IMR-90 (cell line): ENCODE results near the gene PI16. TPM values are rescaled to one million over a fixed set of nuclear protein-coding genes. Genes with fewer than 3 reads are reported as not detected.

ENCODE experiments used
- ATAC-seq: fragments of 200-7000 bp; cut with Tn5 transposase; 2 replicates; pipeline ENCODE4 v1.9.1; 2020; ENCODE audit warnings: low read depth, mild to moderate bottlenecking, moderate library complexity
- BruUV-seq: library from RNA; stranded (reverse); fragments of 400-500 nt; replicated peaks from 2 replicates; lab custom pipeline; 2021; lab: Mats Ljungman, UMichigan
- CTCF ChIA-PET: fragments of 300-600 bp; formaldehyde crosslinking; extraction: SDS; loops from one replicate; lab custom pipeline; 2021; ENCODE audit warnings: antibody characterized with exemption; lab: Yijun Ruan, JAX
- POLR2A ChIA-PET: fragments of 300-600 bp; sonication (Branson Sonifier 250); formaldehyde crosslinking; loops from one replicate; lab custom pipeline; 2022; ENCODE audit warnings: antibody characterized with exemption; ENCODE audit not compliant: unreplicated experiment; lab: Charles Lee
- DNase-seq: peaks from one replicate; pipeline ENCODE4 v3.0.0; 2013
- H2AFZ ChIP-seq: replicated peaks from 2 replicates; pipeline ENCODE3; 2013; ENCODE audit warnings: low read length, mild to moderate bottlenecking; ENCODE audit not compliant: poor library complexity
- H2AK5ac ChIP-seq: 2 replicates; pipeline ENCODE4 v1.6.1; 2013; ENCODE audit warnings: low read depth, low read length, inconsistent platforms
- H2AK9ac ChIP-seq: replicated peaks from 2 replicates; pipeline ENCODE3; 2013; ENCODE audit warnings: mild to moderate bottlenecking, low read depth, low read length, moderate library complexity; ENCODE audit not compliant: poor library complexity
- H2BK120ac ChIP-seq: 2 replicates; pipeline ENCODE4 v1.6.1; 2013; ENCODE audit warnings: low read depth, low read length, inconsistent platforms
- H2BK15ac ChIP-seq: 3 replicates; pipeline ENCODE4 v1.6.1; 2013; ENCODE audit warnings: low read depth, low read length, inconsistent platforms
- H2BK20ac ChIP-seq: 2 replicates; pipeline ENCODE4 v1.6.1; 2013; ENCODE audit warnings: low read depth, mild to moderate bottlenecking, inconsistent platforms, low read length, moderate library complexity
- H2BK5ac ChIP-seq: 2 replicates; pipeline ENCODE4 v1.6.1; 2013; ENCODE audit warnings: mild to moderate bottlenecking, low read depth, low read length, inconsistent platforms; ENCODE audit not compliant: poor library complexity, severe bottlenecking
- H3K14ac ChIP-seq: replicated peaks from 2 replicates; pipeline ENCODE4 v1.6.1; 2013; ENCODE audit warnings: low read depth, low read length, inconsistent platforms
- H3K18ac ChIP-seq: 2 replicates; pipeline ENCODE4 v1.6.1; 2013; ENCODE audit warnings: low read depth, low read length, control low read depth
- H3K23ac ChIP-seq: 2 replicates; pipeline ENCODE4 v1.6.1; 2013; ENCODE audit warnings: low read depth, low read length, inconsistent platforms
- H3K27ac ChIP-seq: 2 replicates; pipeline ENCODE4 v1.5.1; 2013; ENCODE audit warnings: mild to moderate bottlenecking, control low read depth, low read length; ENCODE audit not compliant: insufficient read depth
- H3K27me3 ChIP-seq: 2 replicates; pipeline ENCODE4 v1.6.1; 2013; ENCODE audit warnings: low read length; ENCODE audit not compliant: control insufficient read depth, insufficient read depth
- H3K36me3 ChIP-seq: 2 replicates; pipeline ENCODE4 v1.6.1; 2013; ENCODE audit warnings: low read length, mixed read lengths; ENCODE audit not compliant: control insufficient read depth, insufficient read depth
- H3K4ac ChIP-seq: 2 replicates; pipeline ENCODE4 v1.6.1; 2013; ENCODE audit warnings: low read depth, low read length, inconsistent platforms
- H3K4me1 ChIP-seq: 2 replicates; pipeline ENCODE4 v1.6.1; 2013; ENCODE audit warnings: low read length, mixed read lengths; ENCODE audit not compliant: control insufficient read depth, insufficient read depth
- H3K4me2 ChIP-seq: 2 replicates; pipeline ENCODE4 v1.6.1; 2013; ENCODE audit warnings: low read depth, mild to moderate bottlenecking, control low read depth, low read length, moderate library complexity
- H3K4me3 ChIP-seq: 2 replicates; pipeline ENCODE4 v1.5.1; 2013; ENCODE audit warnings: low read depth, mild to moderate bottlenecking, control low read depth, low read length, moderate library complexity; ENCODE audit not compliant: insufficient read depth
- H3K56ac ChIP-seq: 2 replicates; pipeline ENCODE4 v1.6.1; 2013; ENCODE audit warnings: low read length, inconsistent platforms; ENCODE audit not compliant: insufficient read depth; ENCODE audit errors: extremely low read depth
- H3K79me1 ChIP-seq, 2 experiments: 2 replicates each; pipeline ENCODE4 v1.6.1; 2013; ENCODE audit warnings: low read length in 2 of 2, inconsistent platforms in 1 of 2, low read depth in 1 of 2
- H3K9ac ChIP-seq: 2 replicates; pipeline ENCODE4 v1.6.1; 2013; ENCODE audit warnings: low read depth, low read length, control low read depth
- H3K9me1 ChIP-seq: 2 replicates; pipeline ENCODE4 v1.6.1; 2013; ENCODE audit warnings: low read length, inconsistent platforms; ENCODE audit not compliant: insufficient read depth
- H3K9me3 ChIP-seq: 2 replicates; pipeline ENCODE4 v1.6.1; 2013; ENCODE audit warnings: low read length; ENCODE audit not compliant: control insufficient read depth, insufficient read depth
- H4K20me1 ChIP-seq: 2 replicates; pipeline ENCODE4 v1.6.1; 2013; ENCODE audit warnings: low read length, inconsistent platforms; ENCODE audit not compliant: insufficient read depth
- H4K5ac ChIP-seq: 2 replicates; pipeline ENCODE4 v1.6.1; 2013; ENCODE audit warnings: mild to moderate bottlenecking, low read depth, low read length, control low read depth
- H4K8ac ChIP-seq, 2 experiments: 2 replicates each; pipeline ENCODE4 v1.6.1; 2013; ENCODE audit warnings: low read depth in 2 of 2, low read length in 2 of 2, control low read depth in 1 of 2, inconsistent platforms in 1 of 2
- H4K91ac ChIP-seq: 2 replicates; pipeline ENCODE4 v1.6.1; 2013; ENCODE audit warnings: low read depth, low read length, inconsistent platforms; ENCODE audit not compliant: insufficient read depth
- CEBPB ChIP-seq: IDR thresholded peaks from 2 replicates; pipeline ENCODE4 v1.6.1; 2012; ENCODE audit warnings: low read depth, low read length, improper control_type of control experiment
- MAZ ChIP-seq: IDR thresholded peaks from 2 replicates; pipeline ENCODE4 v1.6.1; 2012; ENCODE audit warnings: low read depth, mild to moderate bottlenecking, low read length, improper control_type of control experiment, moderate library complexity, borderline replicate concordance
- WGBS, 2 experiments: methylation state at CpG; one replicate each; pipeline versions ENCODE4 v1.1.5 to v1.1.7; 2013; ENCODE audit warnings: missing lambda C conversion rate in 2 of 2; ENCODE audit not compliant: insufficient read length in 1 of 2; ENCODE audit errors: extremely low coverage in 2 of 2; 5-methylcytosine and 5-hydroxymethylcytosine counted together
- dilution Hi-C: fragments of 300-500 bp; cut with HindIII; formaldehyde crosslinking; loops from one replicate; pipeline ENCODE4 v1.14.3; 2018; ENCODE audit warnings: low sequenced_read_pairs; ENCODE audit not compliant: unreplicated experiment
- in situ Hi-C: fragments of 300-500 bp; cut with MboI; formaldehyde crosslinking; loops from 3 replicates; pipeline ENCODE4 v1.14.3; 2019; ENCODE audit warnings: low sequenced_read_pairs, inconsistent platforms, mixed read lengths
- intact Hi-C: fragments of 100-400 bp; cut with micrococcal nuclease; formaldehyde crosslinking; loops from 2 replicates; pipeline ENCODE4 v1.10.0; 2022
- polyA plus RNA-seq, 3 experiments: library from polyadenylated mRNA; depleted of rRNA; stranded (reverse); fragments of >200 nt; gene quantifications; 2 replicates each; pipeline ENCODE4 v1.2.3, GENCODE V29; 2012; ENCODE audit warnings: low replicate concordance in 1 of 3
- total RNA-seq: library from RNA; depleted of rRNA; stranded (reverse); fragments of >200 nt; gene quantifications from 2 replicates; pipeline ENCODE4 v1.2.3, GENCODE V29; 2012
- TF ChIP-seq, protein P1 (sequence below): fragments of 150-350 bp; IDR thresholded peaks from 2 replicates; pipeline ENCODE4 v1.6.1; 2017; ENCODE audit warnings: mild to moderate bottlenecking, antibody characterized with exemption, low read length, low read depth

PI16 gene
- total and polyA plus RNA-seq, 2 of the 4 experiments (the other 2 are of a cell fraction) = 0.21 TPM; not detected in 1

GRCh38 chr6:36962874-36963273 is 8.3 kb downstream of the PI16 start:
- H3K18ac ChIP-seq = no peak overlapping the region
- H3K79me1 ChIP-seq = no peaks in the 10 kb centered on the region
- peaks cover 4% of the 10 kb centered on the region for H3K4me1 ChIP-seq
- H3K9ac ChIP-seq = no peak overlapping the region
- no peak for TF ChIP-seq MAZ
- TF ChIP-seq, protein P1, sequence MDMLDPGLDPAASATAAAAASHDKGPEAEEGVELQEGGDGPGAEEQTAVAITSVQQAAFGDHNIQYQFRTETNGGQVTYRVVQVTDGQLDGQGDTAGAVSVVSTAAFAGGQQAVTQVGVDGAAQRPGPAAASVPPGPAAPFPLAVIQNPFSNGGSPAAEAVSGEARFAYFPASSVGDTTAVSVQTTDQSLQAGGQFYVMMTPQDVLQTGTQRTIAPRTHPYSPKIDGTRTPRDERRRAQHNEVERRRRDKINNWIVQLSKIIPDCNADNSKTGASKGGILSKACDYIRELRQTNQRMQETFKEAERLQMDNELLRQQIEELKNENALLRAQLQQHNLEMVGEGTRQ = no peak
- peak; percentile 93 for TF ChIP-seq CEBPB
- BruUV-seq = no TSS peak
- no peak overlapping the region for H2BK120ac ChIP-seq
- H4K5ac ChIP-seq = no peak overlapping the region
- POLR2A ChIA-PET = no interaction called here
- H2BK20ac ChIP-seq = no peak overlapping the region
- peaks cover 14% of the 10 kb centered on the region for H3K36me3 ChIP-seq
- no peaks in the 10 kb centered on the region; the same call in 1 of the 2 replicates for H3K9me1 ChIP-seq
- 0 out of 4 replicates have a peak overlapping the region, but pooled peaks of 1 of the 2 experiments have one; percentile 1 for H4K8ac ChIP-seq
- H3K9me3 ChIP-seq = no peaks in the 10 kb centered on the region
- peak overlapping the region; percentile 24; the same call in 1 of the 2 replicates for H2AK5ac ChIP-seq
- no peak overlapping the region for H3K4me2 ChIP-seq
- no peak overlapping the region for H3K4me3 ChIP-seq
- peak overlapping the region; percentile 45; the same call in 1 of the 2 replicates for H3K4ac ChIP-seq
- no peak overlapping the region for H3K14ac ChIP-seq
- 84% methylated on average over 5 of the region's 12 CpGs; no CpG with 5 or more reads in 1 of the 2 experiments for WGBS, 2 experiments
- no peak overlapping the region for H3K56ac ChIP-seq
- dilution Hi-C loops (no loop called here), intact Hi-C loops (no loop called here), in situ Hi-C loops (no loop called here)
- peaks cover 9% of the 10 kb centered on the region; the same call in 1 of the 2 replicates for H4K20me1 ChIP-seq
- H3K23ac ChIP-seq = no peak overlapping the region
- no peak overlapping the region for H2BK15ac ChIP-seq
- no peak overlapping the region for H2BK5ac ChIP-seq
- H2AK9ac ChIP-seq = no peak overlapping the region
- H4K91ac ChIP-seq = no peak overlapping the region
- DNase-seq (peak; percentile 51), ATAC-seq (peak; percentile 22; the same call in 1 of the 2 replicates)
- H3K27ac ChIP-seq = no peak overlapping the region
- H3K27me3 ChIP-seq = no peaks in the 10 kb centered on the region
- peak overlapping the region; percentile 2 for H2AFZ ChIP-seq
- CTCF ChIA-PET = no interaction called here
